ENCODE results near the gene FPGT. TPM values are rescaled to one million over a fixed set of nuclear protein-coding genes. Genes with fewer than 3 reads are reported as not detected.

Gene FPGT
- total RNA-seq (10.9 and 11.1 TPM in 2 replicates), polyA plus RNA-seq (2.7 and 4.3 TPM in 2 replicates), polyA minus RNA-seq (4.3 and 5.8 TPM in 2 replicates), Bru-seq, nascent RNA (percentile 72 among the genes with signal in this experiment), BruChase-seq, experiment 1, labeled RNA remaining after a 6-hour chase (percentile 64 among the genes with signal in this experiment), BruChase-seq, experiment 2, labeled RNA remaining after a 2-hour chase (percentile 76 among the genes with signal in this experiment)
- 5.5 and 5.9 TPM in 2 replicates for polyA plus RNA-seq (2011; cell fraction: cytosol; rRNA removed)
- 9.6 and 11.5 TPM in 2 replicates for polyA plus RNA-seq (2011; cell fraction: nucleus; rRNA removed)
- polyA plus RNA-seq (2012) = 7.5 and 10.9 TPM in 2 replicates
- polyA minus RNA-seq (2011; cell fraction: cytosol; rRNA and poly(A)+ RNA removed) = 1.7 TPM
- polyA minus RNA-seq (2011; cell fraction: nucleus; rRNA and poly(A)+ RNA removed) = 6.6 and 10.6 TPM in 2 replicates
- long read RNA-seq, transcript FPGT-202 (4 exons, 3,254 nt) = major isoform, 18 of 26 reads
- long read RNA-seq, partial matches to known transcripts = 1 of 26 reads
- long read RNA-seq, other reads (novel, unspliced or antisense) = 4 of 26 reads

- Histone ChIP-seq H3K79me2 (ENCODE audit: control insufficient read depth, insufficient read depth, low read length) (no peaks in the 10 kb centered on the region), H3K9ac (replicated peaks; ENCODE audit: extremely low read depth, insufficient read depth, low read length) (peak within 1 kb of the TSS; percentile 95), H2AFZ (ENCODE audit: low read depth, low read length) (peak within 1 kb of the TSS; percentile 97), H3K27ac (ENCODE audit: insufficient read depth, low read depth, low read length) (peak within 1 kb of the TSS; percentile 76), H3K36me3 (ENCODE audit: control insufficient read depth in 2 of 2, extremely low read depth in 1 of 2, insufficient read depth in 2 of 2, low read length in 2 of 2) (no peaks in the 10 kb centered on the region), H3K9me3 (replicated peaks; ENCODE audit: control insufficient read depth, insufficient read depth, low read length) (no peaks in the 10 kb centered on the region), H3K9me1 (replicated peaks; ENCODE audit: control insufficient read depth, extremely low read depth, insufficient read depth, low read length) (no peaks in the 10 kb centered on the region), H3K4me2 (ENCODE audit: insufficient read depth, low read length) (peak within 1 kb of the TSS; percentile 83), H3K4me3 (replicated peaks in 1 of 3; ENCODE audit: insufficient read depth in 1 of 3, low read depth in 1 of 3, low read length in 3 of 3) (peak within 1 kb of the TSS; percentile 67 to 91 (median 91)), H3K4me1 (ENCODE audit: control insufficient read depth, extremely low read depth, insufficient read depth, low read length) (peaks cover 10% of the 10 kb centered on the region), H4K20me1 (replicated peaks; ENCODE audit: control insufficient read depth, extremely low read depth, insufficient read depth, low read length) (no peaks in the 10 kb centered on the region), H3K27me3 (ENCODE audit: control insufficient read depth in 2 of 2, insufficient read depth in 2 of 2, low read length in 2 of 2) (no peaks in the 10 kb centered on the region)
- CTCF ChIA-PET = interaction anchor here (0.7 to 1.3 kb wide), 3 partner anchors 9 to 19 kb away, joined by 3 to 4 read pairs (median 3); no protein-coding TSS in a partner anchor
- dilution Hi-C loops (cut with MboI; ENCODE audit: extremely low pct_ligation_motif_present, low sequenced_read_pairs) (no loop called here), intact Hi-C loops (cut with micrococcal nuclease) (loop anchor here (10.0 kb wide), 2 partner anchors 537 to 1913 kb away; partner anchors contain the start of genes CRYZ, NEGR1 and TYW3)
- DNase-seq (ENCODE audit: low read depth, low spot score) (peak; percentile 98), FAIRE-seq (peak; percentile 94)
- TSS peak; percentile 93 for BruUV-seq (replicated peaks)
- POLR2A ChIA-PET = no interaction called here
- peak; percentile 72 for TF ChIP-seq POLR2AphosphoS5 (IDR thresholded peaks at IDR 0.05; ENCODE audit: insufficient read depth, low read depth, low read length)
- TF ChIP-seq, protein P1, sequence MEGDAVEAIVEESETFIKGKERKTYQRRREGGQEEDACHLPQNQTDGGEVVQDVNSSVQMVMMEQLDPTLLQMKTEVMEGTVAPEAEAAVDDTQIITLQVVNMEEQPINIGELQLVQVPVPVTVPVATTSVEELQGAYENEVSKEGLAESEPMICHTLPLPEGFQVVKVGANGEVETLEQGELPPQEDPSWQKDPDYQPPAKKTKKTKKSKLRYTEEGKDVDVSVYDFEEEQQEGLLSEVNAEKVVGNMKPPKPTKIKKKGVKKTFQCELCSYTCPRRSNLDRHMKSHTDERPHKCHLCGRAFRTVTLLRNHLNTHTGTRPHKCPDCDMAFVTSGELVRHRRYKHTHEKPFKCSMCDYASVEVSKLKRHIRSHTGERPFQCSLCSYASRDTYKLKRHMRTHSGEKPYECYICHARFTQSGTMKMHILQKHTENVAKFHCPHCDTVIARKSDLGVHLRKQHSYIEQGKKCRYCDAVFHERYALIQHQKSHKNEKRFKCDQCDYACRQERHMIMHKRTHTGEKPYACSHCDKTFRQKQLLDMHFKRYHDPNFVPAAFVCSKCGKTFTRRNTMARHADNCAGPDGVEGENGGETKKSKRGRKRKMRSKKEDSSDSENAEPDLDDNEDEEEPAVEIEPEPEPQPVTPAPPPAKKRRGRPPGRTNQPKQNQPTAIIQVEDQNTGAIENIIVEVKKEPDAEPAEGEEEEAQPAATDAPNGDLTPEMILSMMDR (IDR thresholded peaks at IDR 0.05; ENCODE audit: extremely low read depth in 1 of 2, insufficient read depth in 1 of 2, low read depth in 1 of 2, low read length in 2 of 2) = no peak
- peak; percentile 95 for TF ChIP-seq POLR2A (IDR thresholded peaks at IDR 0.05; ENCODE audit: low read depth, low read length)
- TF ChIP-seq FOS (IDR thresholded peaks at IDR 0.05; ENCODE audit: borderline replicate concordance, insufficient read depth, low read length) = no peak
- no peak for TF ChIP-seq EZH2 (IDR thresholded peaks at IDR 0.05; ENCODE audit: borderline replicate concordance, low read depth, low read length, severe bottlenecking)
- TF ChIP-seq MYC (IDR thresholded peaks at IDR 0.05; ENCODE audit: low read depth, low read length) = no peak
- TF ChIP-seq, protein P2, sequence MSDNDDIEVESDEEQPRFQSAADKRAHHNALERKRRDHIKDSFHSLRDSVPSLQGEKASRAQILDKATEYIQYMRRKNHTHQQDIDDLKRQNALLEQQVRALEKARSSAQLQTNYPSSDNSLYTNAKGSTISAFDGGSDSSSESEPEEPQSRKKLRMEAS (IDR thresholded peaks at IDR 0.05; ENCODE audit: insufficient read depth, insufficient read length) = peak; percentile 2
These were observed at the start of gene FPGT, which contains the start of gene LRRIQ3 for GRCh38 chr1:74197657-74198552. Gene FPGT (plus strand): TSS chr1:74198242. CDS start chr1:74198279, 37 bp downstream. Gene LRRIQ3 (minus strand): TSS chr1:74198176. CDS start chr1:74183684, 14,492 bp downstream.

All from endothelial cell of umbilical vein (primary cell).